ENCODE data around the gene LEP. TPM values are rescaled to one million over a fixed set of nuclear protein-coding genes. Genes with fewer than 3 reads are reported as not detected.

The LEP gene
- total and polyA plus RNA-seq, 9 of the 15 experiments (the other 6 are each of a cell fraction or from before 2014, with no cell fraction given) = not detected

DNA sequence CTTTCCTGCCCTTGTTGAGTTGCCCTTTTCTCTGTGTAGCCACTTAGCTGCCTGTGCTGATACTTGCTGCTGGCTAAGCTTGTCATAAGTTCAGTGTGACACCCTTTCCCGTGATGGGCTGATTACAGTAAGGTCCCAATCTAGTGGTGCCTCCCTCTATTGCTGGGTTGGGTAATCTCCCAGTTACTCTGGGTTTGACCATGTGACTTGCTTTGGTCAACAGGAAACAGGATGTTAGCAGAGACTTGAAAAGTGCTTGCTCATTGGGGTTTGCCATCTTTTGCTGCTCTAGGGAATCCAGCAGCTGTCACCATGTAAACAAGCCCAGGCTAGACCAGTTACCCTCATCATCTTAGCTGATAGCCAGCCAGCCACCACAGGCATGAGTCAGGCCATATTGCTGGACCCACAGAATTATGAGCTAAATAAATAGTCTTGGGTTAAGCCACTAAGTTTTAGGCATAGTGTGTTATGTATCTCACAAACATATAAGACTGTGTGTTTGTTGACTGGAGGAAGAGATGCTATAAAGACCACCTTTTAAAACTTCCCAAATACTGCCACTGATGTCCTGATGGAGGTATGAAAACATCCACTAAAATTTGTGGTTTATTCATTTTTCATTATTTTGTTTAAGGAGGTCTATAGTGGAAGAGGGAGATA, 4.0 kb upstream of the LEP start (continued):
- TF ChIP-seq, protein P1, sequence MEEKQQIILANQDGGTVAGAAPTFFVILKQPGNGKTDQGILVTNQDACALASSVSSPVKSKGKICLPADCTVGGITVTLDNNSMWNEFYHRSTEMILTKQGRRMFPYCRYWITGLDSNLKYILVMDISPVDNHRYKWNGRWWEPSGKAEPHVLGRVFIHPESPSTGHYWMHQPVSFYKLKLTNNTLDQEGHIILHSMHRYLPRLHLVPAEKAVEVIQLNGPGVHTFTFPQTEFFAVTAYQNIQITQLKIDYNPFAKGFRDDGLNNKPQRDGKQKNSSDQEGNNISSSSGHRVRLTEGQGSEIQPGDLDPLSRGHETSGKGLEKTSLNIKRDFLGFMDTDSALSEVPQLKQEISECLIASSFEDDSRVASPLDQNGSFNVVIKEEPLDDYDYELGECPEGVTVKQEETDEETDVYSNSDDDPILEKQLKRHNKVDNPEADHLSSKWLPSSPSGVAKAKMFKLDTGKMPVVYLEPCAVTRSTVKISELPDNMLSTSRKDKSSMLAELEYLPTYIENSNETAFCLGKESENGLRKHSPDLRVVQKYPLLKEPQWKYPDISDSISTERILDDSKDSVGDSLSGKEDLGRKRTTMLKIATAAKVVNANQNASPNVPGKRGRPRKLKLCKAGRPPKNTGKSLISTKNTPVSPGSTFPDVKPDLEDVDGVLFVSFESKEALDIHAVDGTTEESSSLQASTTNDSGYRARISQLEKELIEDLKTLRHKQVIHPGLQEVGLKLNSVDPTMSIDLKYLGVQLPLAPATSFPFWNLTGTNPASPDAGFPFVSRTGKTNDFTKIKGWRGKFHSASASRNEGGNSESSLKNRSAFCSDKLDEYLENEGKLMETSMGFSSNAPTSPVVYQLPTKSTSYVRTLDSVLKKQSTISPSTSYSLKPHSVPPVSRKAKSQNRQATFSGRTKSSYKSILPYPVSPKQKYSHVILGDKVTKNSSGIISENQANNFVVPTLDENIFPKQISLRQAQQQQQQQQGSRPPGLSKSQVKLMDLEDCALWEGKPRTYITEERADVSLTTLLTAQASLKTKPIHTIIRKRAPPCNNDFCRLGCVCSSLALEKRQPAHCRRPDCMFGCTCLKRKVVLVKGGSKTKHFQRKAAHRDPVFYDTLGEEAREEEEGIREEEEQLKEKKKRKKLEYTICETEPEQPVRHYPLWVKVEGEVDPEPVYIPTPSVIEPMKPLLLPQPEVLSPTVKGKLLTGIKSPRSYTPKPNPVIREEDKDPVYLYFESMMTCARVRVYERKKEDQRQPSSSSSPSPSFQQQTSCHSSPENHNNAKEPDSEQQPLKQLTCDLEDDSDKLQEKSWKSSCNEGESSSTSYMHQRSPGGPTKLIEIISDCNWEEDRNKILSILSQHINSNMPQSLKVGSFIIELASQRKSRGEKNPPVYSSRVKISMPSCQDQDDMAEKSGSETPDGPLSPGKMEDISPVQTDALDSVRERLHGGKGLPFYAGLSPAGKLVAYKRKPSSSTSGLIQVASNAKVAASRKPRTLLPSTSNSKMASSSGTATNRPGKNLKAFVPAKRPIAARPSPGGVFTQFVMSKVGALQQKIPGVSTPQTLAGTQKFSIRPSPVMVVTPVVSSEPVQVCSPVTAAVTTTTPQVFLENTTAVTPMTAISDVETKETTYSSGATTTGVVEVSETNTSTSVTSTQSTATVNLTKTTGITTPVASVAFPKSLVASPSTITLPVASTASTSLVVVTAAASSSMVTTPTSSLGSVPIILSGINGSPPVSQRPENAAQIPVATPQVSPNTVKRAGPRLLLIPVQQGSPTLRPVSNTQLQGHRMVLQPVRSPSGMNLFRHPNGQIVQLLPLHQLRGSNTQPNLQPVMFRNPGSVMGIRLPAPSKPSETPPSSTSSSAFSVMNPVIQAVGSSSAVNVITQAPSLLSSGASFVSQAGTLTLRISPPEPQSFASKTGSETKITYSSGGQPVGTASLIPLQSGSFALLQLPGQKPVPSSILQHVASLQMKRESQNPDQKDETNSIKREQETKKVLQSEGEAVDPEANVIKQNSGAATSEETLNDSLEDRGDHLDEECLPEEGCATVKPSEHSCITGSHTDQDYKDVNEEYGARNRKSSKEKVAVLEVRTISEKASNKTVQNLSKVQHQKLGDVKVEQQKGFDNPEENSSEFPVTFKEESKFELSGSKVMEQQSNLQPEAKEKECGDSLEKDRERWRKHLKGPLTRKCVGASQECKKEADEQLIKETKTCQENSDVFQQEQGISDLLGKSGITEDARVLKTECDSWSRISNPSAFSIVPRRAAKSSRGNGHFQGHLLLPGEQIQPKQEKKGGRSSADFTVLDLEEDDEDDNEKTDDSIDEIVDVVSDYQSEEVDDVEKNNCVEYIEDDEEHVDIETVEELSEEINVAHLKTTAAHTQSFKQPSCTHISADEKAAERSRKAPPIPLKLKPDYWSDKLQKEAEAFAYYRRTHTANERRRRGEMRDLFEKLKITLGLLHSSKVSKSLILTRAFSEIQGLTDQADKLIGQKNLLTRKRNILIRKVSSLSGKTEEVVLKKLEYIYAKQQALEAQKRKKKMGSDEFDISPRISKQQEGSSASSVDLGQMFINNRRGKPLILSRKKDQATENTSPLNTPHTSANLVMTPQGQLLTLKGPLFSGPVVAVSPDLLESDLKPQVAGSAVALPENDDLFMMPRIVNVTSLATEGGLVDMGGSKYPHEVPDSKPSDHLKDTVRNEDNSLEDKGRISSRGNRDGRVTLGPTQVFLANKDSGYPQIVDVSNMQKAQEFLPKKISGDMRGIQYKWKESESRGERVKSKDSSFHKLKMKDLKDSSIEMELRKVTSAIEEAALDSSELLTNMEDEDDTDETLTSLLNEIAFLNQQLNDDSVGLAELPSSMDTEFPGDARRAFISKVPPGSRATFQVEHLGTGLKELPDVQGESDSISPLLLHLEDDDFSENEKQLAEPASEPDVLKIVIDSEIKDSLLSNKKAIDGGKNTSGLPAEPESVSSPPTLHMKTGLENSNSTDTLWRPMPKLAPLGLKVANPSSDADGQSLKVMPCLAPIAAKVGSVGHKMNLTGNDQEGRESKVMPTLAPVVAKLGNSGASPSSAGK (IDR thresholded peaks at IDR 0.05) = peak; percentile 51; the same call in 1 of the 2 replicates
- TF ChIP-seq RNF2 (IDR thresholded peaks at IDR 0.05) = no peak
- TF ChIP-seq SIX5 (IDR thresholded peaks at IDR 0.05; ENCODE audit: borderline replicate concordance in 1 of 2, insufficient read depth in 1 of 2, low read depth in 1 of 2, low read length in 2 of 2) = no peak
- no peak for TF ChIP-seq RBM39 (optimal IDR thresholded peaks at IDR 0.05; ENCODE audit: low read depth, low read length)
- TF ChIP-seq ZBTB9 (CRISPR knock-in tag; IDR thresholded peaks at IDR 0.05) = peak; percentile 97
- TF ChIP-seq RFX5 (IDR thresholded peaks at IDR 0.05; ENCODE audit: low read depth, low read length) = no peak
- no peak for TF ChIP-seq ETV6 (IDR thresholded peaks at IDR 0.05; ENCODE audit: borderline replicate concordance in 1 of 2, low read depth in 2 of 2, low read length in 1 of 2)
- TF ChIP-seq ETV6 (CRISPR knock-in tag; IDR thresholded peaks at IDR 0.05; ENCODE audit: borderline replicate concordance) = no peak
- no peak for TF ChIP-seq ZNF347 (CRISPR knock-in tag; IDR thresholded peaks at IDR 0.05; ENCODE audit: low read depth)
- TF ChIP-seq CTCF (IDR thresholded peaks at IDR 0.05 in 2 of 3, conservative IDR thresholded peaks at IDR 0.05 in 1 of 3; ENCODE audit: insufficient read depth in 2 of 3, low read depth in 1 of 3, low read length in 3 of 3) = no peak
- peak; percentile 79 for TF ChIP-seq ZNF212 (CRISPR knock-in tag; IDR thresholded peaks at IDR 0.05)
- no peak for TF ChIP-seq ZNF146 (CRISPR knock-in tag; IDR thresholded peaks at IDR 0.05; ENCODE audit: unreplicated experiment)
- TF ChIP-seq BHLHE40 (IDR thresholded peaks at IDR 0.05; ENCODE audit: low read length) = peak; percentile 57
